ENCODE measurements around the gene DMBX1.

DMBX1 gene

GRCh38 chr1:46506470-46507219, 17.0 kb downstream of the DMBX1 start:
- no peak for DNase-seq (ENCODE audit: low read depth)

GRCh38 chr1:46508757-46509156, 19.1 kb downstream of the DMBX1 start:
- DNase-seq (ENCODE audit: low read depth), result no peak

- DNase-seq (ENCODE audit: low read depth), result no peak
Observed at GRCh38 chr1:46510341-46510997, 20.8 kb downstream of the DMBX1 start.

GRCh38 chr1:46510998-46511365, 21.3 kb downstream of the DMBX1 start:
- DNase-seq (ENCODE audit: low read depth), result no peak

GRCh38 chr1:46512135-46512791, 22.6 kb downstream of the DMBX1 start:
- DNase-seq (ENCODE audit: low read depth), result no peak

- DNase-seq (ENCODE audit: low read depth), result no peak
Observed at GRCh38 chr1:46512792-46513190, 23.2 kb downstream of the DMBX1 start.

GRCh38 chr1:46513536-46513935, 23.9 kb downstream of the DMBX1 start:
- DNase-seq (ENCODE audit: low read depth), result no peak

- DNase-seq (ENCODE audit: low read depth), result no peak
Observed at GRCh38 chr1:46515576-46515975, 25.9 kb downstream of the DMBX1 start.

GRCh38 chr1:46516200-46516950, 26.7 kb downstream of the DMBX1 start:
- no peak for DNase-seq (ENCODE audit: low read depth)

GRCh38 chr1:46517010-46517600, 27.5 kb downstream of the DMBX1 start:
- DNase-seq (ENCODE audit: low read depth), result no peak

GRCh38 chr1:46517932-46518498, 28.4 kb downstream of the DMBX1 start:
- no peak for DNase-seq (ENCODE audit: low read depth)

- DNase-seq (ENCODE audit: low read depth), result no peak
Observed at GRCh38 chr1:46519209-46519608, 29.6 kb downstream of the DMBX1 start.

GRCh38 chr1:46520063-46520911, 30.7 kb downstream of the DMBX1 start:
- no peak for DNase-seq (ENCODE audit: low read depth)

GRCh38 chr1:46521414-46521813, 31.8 kb downstream of the DMBX1 start:
- no peak for DNase-seq (ENCODE audit: low read depth)

GRCh38 chr1:46522184-46522968, 32.7 kb downstream of the DMBX1 start:
- no peak for DNase-seq (ENCODE audit: low read depth)

GRCh38 chr1:46522969-46523320, 33.3 kb downstream of the DMBX1 start:
- DNase-seq (ENCODE audit: low read depth), result no peak

GRCh38 chr1:46523496-46524353, 34.1 kb downstream of the DMBX1 start:
- DNase-seq (ENCODE audit: low read depth), result no peak

GRCh38 chr1:46524843-46525242, 35.2 kb downstream of the DMBX1 start:
- DNase-seq (ENCODE audit: low read depth), result no peak
